Right atrium auricular region (tissue), 2 donors: ENCODE results near the gene ZIC3. TPM values are rescaled to one million over a fixed set of nuclear protein-coding genes. Genes with fewer than 3 reads are reported as not detected.

ENCODE experiments used
- DNase-seq: peaks from one replicate; pipeline ENCODE4 v3.0.0-alpha.2; 2019; ENCODE audit warnings: low spot score
- H3K27ac ChIP-seq, 2 donors: fragments of 200-600 bp; sonication (generic); 1 replicate in 1 of 2; 2 replicates in 1 of 2; pipeline ENCODE4 v1.5.1; 2016 to 2019
- H3K27me3 ChIP-seq, 2 donors: fragments of 200-600 bp; sonication (generic); one replicate each; pipeline versions ENCODE4 v1.5.1 to v1.6.0; 2017 to 2019
- H3K36me3 ChIP-seq: fragments of 200-600 bp; sonication (generic); one replicate; pipeline ENCODE4 v1.5.1; 2016
- H3K4me1 ChIP-seq, 2 donors: fragments of 200-600 bp; sonication (generic); one replicate each; pipeline versions ENCODE4 v1.5.1 to v1.6.0; 2017 to 2019
- H3K4me3 ChIP-seq, 2 donors: fragments of 200-600 bp; sonication (generic); 1 replicate in 1 of 2; 2 replicates in 1 of 2; pipeline ENCODE4 v1.5.1; 2017 to 2019; ENCODE audit warnings: mild to moderate bottlenecking in 1 of 2, moderate library complexity in 1 of 2
- H3K9me3 ChIP-seq, 2 donors: fragments of 200-600 bp; sonication (generic); one replicate each; pipeline ENCODE4 v1.5.1; 2019
- CTCF ChIP-seq, 2 donors: fragments of 200-600 bp; sonication (generic); IDR thresholded peaks; one replicate each; pipeline ENCODE4 v1.5.1; 2019; ENCODE audit warnings: antibody characterized with exemption in 2 of 2
- total RNA-seq, 2 donors: library from RNA; depleted of rRNA; stranded (reverse); fragments of >200 nt; gene quantifications; one replicate each; pipeline ENCODE4 v1.1.0, GENCODE V29; 2016

Gene ZIC3
- total RNA-seq, 2 donors from 2014 or later: not detected

- no peaks in the 10 kb centered on the region for H3K9me3 ChIP-seq
- no peak for DNase-seq
- no peak for TF ChIP-seq CTCF (IDR thresholded peaks at IDR 0.05)
- no peak overlapping the region for H3K27ac ChIP-seq
- peaks cover 20 to 32% of the 10 kb centered on the region in 2 donors for H3K27me3 ChIP-seq
- H3K36me3 ChIP-seq: no peaks in the 10 kb centered on the region
- peaks cover 0 to 17% of the 10 kb centered on the region in 2 donors for H3K4me1 ChIP-seq
- no peak overlapping the region for H3K4me3 ChIP-seq
Observed at GRCh38 chrX:137568741-137569469, 3.0 kb downstream of the ZIC3 start.

DNA sequence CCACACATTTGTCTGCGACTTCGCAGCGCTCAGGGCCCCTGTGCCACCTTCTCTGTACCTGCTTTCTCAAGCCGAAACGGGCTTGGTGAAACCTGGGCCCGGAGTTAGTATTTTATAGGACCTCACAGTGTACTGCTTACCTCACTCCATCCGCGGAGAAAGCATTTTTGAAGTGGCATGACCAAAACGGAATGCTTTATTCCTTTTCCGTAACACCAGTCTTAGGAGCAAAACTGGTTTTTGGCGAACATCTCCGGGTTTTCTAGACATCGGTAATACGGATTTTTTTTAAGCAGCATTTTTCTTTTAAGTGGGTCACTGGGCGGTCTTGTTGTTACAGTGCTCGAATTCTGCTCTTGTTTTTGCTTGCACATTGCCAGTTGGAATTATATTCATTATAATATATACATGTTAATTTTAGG is 3.6 kb downstream of the ZIC3 start:
- TF ChIP-seq CTCF (IDR thresholded peaks at IDR 0.05): no peak
- peaks cover 0 to 17% of the 10 kb centered on the region in 2 donors for H3K4me1 ChIP-seq
- no peak overlapping the region for H3K4me3 ChIP-seq
- no peaks in the 10 kb centered on the region for H3K9me3 ChIP-seq
- no peak for DNase-seq
- no peaks in the 10 kb centered on the region for H3K36me3 ChIP-seq
- H3K27me3 ChIP-seq: peaks cover 21 to 38% of the 10 kb centered on the region in 2 donors
- H3K27ac ChIP-seq: no peak overlapping the region

DNA sequence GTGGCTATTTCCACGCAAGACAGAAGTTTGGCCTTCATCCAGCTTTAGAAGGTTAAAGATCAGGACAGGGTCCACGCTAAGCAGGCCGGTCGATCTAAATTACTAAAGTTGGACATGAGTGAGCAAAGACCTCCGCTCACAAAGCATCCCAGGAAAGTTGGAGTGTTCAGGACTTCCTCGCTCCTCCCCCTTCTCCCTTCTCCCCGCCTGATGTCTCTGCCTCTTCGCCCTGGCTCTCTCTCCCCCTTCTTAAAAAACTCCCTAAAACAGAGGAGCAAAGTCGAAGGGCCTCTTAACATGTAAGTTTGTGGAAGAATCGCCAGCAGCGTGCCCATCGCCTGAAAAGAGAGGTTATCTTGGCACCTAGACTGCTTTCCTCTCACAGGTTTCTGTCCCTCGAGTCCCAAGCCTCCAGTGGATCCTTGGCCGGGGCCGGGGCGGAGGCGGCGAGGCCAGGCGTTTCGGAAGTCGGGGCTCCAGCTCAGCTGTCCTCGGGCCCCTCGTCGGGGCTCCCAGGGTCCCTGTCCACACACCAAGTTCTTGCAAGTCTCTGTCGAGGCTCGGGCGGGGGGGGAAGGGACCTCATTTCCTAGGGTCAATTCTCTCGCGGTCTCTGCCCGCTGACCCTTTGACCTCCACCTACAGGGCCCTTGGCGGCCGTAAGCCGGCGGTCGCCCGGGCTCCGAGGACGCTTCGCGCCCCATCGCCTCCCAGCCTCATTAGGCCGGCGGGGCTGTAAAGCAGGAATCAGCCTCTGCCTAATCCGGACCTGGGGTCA is 7.6 kb downstream of the ZIC3 start:
- Histone ChIP-seq H3K9me3 (no peaks in the 10 kb centered on the region), H3K27me3 (peaks cover 15 to 40% of the 10 kb centered on the region in 2 donors), H3K4me1 (no peaks in the 10 kb centered on the region), H3K4me3 (no peak overlapping the region), H3K36me3 (no peaks in the 10 kb centered on the region), H3K27ac (no peak overlapping the region)
- DNase-seq: no peak
- no peak for TF ChIP-seq CTCF (IDR thresholded peaks at IDR 0.05)

DNA sequence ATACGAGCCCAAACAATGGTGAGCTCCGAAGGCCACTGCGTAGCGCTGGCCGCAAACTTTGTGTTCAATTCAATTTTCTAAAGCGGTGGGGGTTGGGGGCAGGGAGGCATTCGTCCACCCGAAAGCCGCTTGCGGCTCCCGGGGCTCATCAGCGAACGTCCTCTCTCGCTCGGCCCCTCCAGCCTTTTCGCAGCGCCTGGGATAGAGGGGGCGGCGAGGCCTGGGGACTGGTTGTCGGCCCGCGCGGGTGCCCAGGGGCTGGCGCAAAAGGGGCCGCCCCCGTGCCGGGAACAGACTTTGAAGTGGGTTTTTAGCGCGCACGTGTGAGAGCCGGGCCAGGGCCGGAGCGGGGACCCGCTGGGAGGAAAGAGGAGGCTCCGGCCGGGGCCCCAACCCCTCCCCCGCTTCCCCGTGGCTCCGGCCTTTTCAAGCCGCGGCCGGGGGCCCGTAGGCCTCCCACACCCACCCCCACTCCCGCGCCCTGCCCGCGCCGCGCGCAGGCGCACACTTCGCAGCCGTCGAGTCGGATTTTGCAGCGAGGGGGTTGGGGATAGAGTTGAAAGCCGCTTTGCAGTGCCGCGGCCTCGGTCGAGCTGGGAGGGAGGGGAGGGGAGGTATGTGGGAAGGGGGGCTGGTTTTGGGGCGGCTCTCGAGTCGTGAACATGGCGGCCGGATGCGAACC is 8.3 kb downstream of the ZIC3 start:
- Histone ChIP-seq H3K27ac (no peak overlapping the region), H3K4me3 (no peak overlapping the region), H3K27me3 (peaks cover 11 to 33% of the 10 kb centered on the region in 2 donors), H3K36me3 (no peaks in the 10 kb centered on the region), H3K4me1 (no peaks in the 10 kb centered on the region), H3K9me3 (no peaks in the 10 kb centered on the region)
- DNase-seq: no peak
- TF ChIP-seq CTCF (IDR thresholded peaks at IDR 0.05): no peak

GRCh38 chrX:137574784-137575293 is 8.9 kb downstream of the ZIC3 start:
- no peak for DNase-seq
- Histone ChIP-seq H3K27me3 (peaks cover 5 to 27% of the 10 kb centered on the region in 2 donors), H3K4me3 (no peak overlapping the region), H3K36me3 (no peaks in the 10 kb centered on the region), H3K27ac (no peak overlapping the region), H3K9me3 (no peaks in the 10 kb centered on the region), H3K4me1 (no peaks in the 10 kb centered on the region)
- TF ChIP-seq CTCF (IDR thresholded peaks at IDR 0.05): no peak
